Naive thymus-derived CD8-positive, alpha-beta T cell (primary cell): ENCODE data around the gene CYB561D2. TPM values are rescaled to one million over a fixed set of nuclear protein-coding genes. Genes with fewer than 3 reads are reported as not detected.

Experiments
- ATAC-seq, 2 donors: fragments of 150-1000 bp; cut with Tn5 transposase in 1 of 2; sonication (Bioruptor Pico), chemical (Tn5 transposase) in 1 of 2; 1 replicate in 1 of 2; 2 replicates in 1 of 2; pipeline ENCODE4 v1.10.0; 2021; ENCODE audit warnings: mild to moderate bottlenecking in 2 of 2, moderate library complexity in 2 of 2
- POLR2A ChIA-PET: fragments of 350-600 bp; sonication (Branson Sonifier 250); formaldehyde crosslinking; loops from one replicate; lab custom pipeline; 2021; ENCODE audit warnings: antibody characterized with exemption; lab: Charles Lee
- DNase-seq, 10 donors: peaks; one replicate each; pipeline versions ENCODE4 v3.0.0 to v3.0.0-alpha.2; 2020 to 2022
- H3K27ac Mint-ChIP-seq, 10 donors: one replicate each; pipeline ENCODE4 v1.8.0; 2020 to 2022; ENCODE audit warnings: mild to moderate bottlenecking in 10 of 10, mixed read lengths in 10 of 10, moderate library complexity in 4 of 10, inconsistent platforms in 1 of 10
- H3K27me3 Mint-ChIP-seq, 5 donors: one replicate each; pipeline ENCODE4 v1.8.0; 2021 to 2022; ENCODE audit warnings: mixed read lengths in 5 of 5
- H3K36me3 Mint-ChIP-seq, 3 donors: one replicate each; pipeline ENCODE4 v1.8.0; 2020 to 2022; ENCODE audit warnings: mixed read lengths in 3 of 3, mild to moderate bottlenecking in 2 of 3, inconsistent platforms in 1 of 3
- H3K4me1 Mint-ChIP-seq, 4 donors: one replicate each; pipeline ENCODE4 v1.8.0; 2021 to 2022; ENCODE audit warnings: mixed read lengths in 4 of 4
- H3K4me3 Mint-ChIP-seq, 10 donors: one replicate each; pipeline ENCODE4 v1.8.0; 2020 to 2022; ENCODE audit warnings: mild to moderate bottlenecking in 10 of 10, mixed read lengths in 10 of 10, moderate library complexity in 6 of 10, inconsistent platforms in 1 of 10
- H3K9me3 Mint-ChIP-seq, 9 donors: one replicate each; pipeline ENCODE4 v1.8.0; 2020 to 2022; ENCODE audit warnings: mixed read lengths in 9 of 9, mild to moderate bottlenecking in 3 of 9, inconsistent platforms in 1 of 9, moderate library complexity in 1 of 9
- polyA plus RNA-seq, 3 donors: library from polyadenylated mRNA; unstranded; fragments of 300-500 nt; fragmentation: Illumina TruSeq; gene quantifications; one replicate each; pipeline ENCODE4 v1.2.3, GENCODE V29; 2021
- total RNA-seq, 8 experiments: library from RNA in 2 of 8; stranded (reverse) in 2 of 8; gene quantifications; one replicate each; pipeline ENCODE4 v1.2.3 and lab custom pipeline; 2021 to 2026

The CYB561D2 gene
- total and polyA plus RNA-seq, 5 experiments from 2014 or later = 29.7 to 48.2 (median 45.5) TPM

DNA sequence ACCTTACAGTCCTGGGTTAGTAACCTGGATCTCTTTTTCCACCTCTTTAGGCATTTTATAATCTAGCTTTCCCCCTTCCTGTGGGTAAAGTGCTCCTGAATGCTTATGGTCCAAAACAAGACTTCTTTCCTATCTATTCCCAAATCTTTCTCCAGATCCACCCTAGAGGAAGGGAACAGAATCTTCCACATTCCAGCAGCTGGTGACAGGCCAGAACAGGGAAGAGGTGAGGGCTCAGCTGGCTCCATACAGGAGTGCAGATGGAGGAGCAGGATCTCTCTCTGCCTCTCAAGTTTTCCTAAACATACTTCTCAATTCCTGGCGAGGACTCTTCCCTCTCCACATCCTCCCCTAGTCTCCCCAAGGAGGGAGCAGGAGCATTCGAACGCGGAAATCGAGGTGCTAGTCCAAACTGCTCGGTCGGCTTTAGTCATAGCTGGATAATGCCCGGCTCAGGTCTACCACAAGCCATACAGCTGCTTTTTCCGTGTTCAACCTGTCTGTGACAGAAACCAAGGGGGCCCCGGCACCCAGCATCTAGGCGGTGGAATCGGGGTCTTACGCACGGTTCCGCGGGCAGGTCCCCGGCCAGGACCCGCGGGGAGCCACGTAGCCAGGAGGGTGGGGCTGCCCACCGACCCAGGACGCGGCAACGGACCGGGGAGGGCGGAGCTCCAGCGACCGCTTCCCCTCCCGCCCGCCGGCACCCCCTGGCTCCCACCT lies 14.0 kb upstream of the CYB561D2 start:
- Mint-ChIP-seq H3K36me3 (peaks cover 0 to 17% (median 0%) of the 10 kb centered on the region in 3 donors), H3K4me3 (peak overlapping the region; percentile 86 to 98 (median 94)), H3K9me3 (no peaks in the 10 kb centered on the region), H3K4me1 (peaks cover 34 to 77% (median 72%) of the 10 kb centered on the region in 4 donors), H3K27ac (peak overlapping the region; percentile 83 to 99 (median 96)), H3K27me3 (no peaks in the 10 kb centered on the region)
- ATAC-seq = peak; percentile 41 to 43
- peak in 1 of 10 donors; percentile 44 for DNase-seq
- POLR2A ChIA-PET = interaction anchor here (0.6 to 14.5 kb wide), 29 partner anchors 9 to 1049 kb away, joined by 3 to 318 read pairs (median 4); partner anchors contain the start of genes C3orf18, CISH, CYB561D2 and GNAI2

DNA sequence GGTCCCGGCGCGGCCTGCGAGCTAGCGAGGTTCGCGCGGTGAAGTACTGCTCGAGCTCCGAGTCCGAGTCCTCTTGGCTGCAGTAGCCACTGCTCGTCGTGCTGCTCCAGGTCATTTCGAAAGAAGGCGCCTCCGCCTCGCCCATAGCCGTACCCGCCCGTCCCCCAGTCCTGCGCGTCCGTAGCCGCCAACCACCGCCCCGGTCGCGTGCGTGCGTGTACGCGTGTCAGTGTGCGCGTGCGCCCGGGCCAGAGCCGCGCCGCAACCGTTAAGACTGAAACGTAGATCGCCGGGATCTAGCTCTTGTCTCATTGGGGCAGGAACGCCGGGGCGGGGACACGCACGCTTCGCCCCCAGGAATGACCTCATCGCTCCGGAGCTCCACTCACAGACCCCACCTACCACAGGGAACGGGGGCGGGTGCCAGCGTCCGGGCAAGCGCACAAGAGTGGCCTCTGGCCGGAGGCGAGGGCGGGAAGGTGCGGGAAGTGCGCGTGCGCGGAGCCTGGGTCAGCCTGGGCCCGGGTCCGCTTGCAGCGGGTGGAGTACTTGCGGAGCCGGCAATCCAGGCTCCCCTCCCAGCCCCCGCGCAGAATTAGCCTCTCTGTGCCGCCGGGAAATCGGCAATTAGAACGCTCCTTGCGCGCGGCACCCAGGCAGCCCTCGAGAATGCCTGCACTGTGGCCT lies 13.3 kb upstream of the CYB561D2 start:
- Mint-ChIP-seq H3K4me1 (peaks cover 34 to 79% (median 74%) of the 10 kb centered on the region in 4 donors), H3K9me3 (no peaks in the 10 kb centered on the region), H3K4me3 (peak overlapping the region; percentile 86 to 98 (median 94)), H3K36me3 (peaks cover 0 to 12% (median 0%) of the 10 kb centered on the region in 3 donors), H3K27me3 (no peaks in the 10 kb centered on the region), H3K27ac (peak overlapping the region; percentile 94 to 99 (median 96))
- DNase-seq (peak; percentile 84 to 98 (median 92)), ATAC-seq (peak; percentile 77 to 78)
- POLR2A ChIA-PET = interaction anchor here (0.6 to 14.5 kb wide), 27 partner anchors 8 to 1048 kb away, joined by 3 to 318 read pairs (median 5); partner anchors contain the start of genes C3orf18, CISH, CYB561D2 and GNAI2

DNA sequence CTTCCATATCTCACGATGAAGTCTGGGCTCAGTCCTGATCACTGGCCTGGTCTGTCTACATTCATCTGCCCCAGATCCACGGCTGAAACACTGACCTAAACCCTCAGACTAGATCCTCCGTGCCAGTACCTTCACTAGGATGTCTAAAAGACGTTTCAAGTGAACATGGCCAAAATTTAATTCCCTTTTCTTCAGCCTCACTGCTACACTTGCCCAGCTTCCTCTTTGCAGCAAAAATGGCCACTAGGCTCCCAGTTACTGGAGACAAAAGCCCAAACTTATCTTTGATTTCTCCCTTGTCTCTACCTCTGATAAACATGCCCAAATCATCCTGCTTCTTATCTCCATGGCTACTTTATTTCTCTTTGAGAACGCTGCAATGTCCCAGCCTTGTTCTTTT lies 11.7 kb upstream of the CYB561D2 start:
- Mint-ChIP-seq H3K27me3 (no peaks in the 10 kb centered on the region), H3K4me3 (peak overlapping the region; percentile 86 to 98 (median 94))
- POLR2A ChIA-PET = interaction anchor here (0.7 to 14.5 kb wide), 8 partner anchors 11 to 314 kb away, joined by 3 to 318 read pairs (median 46); partner anchors contain the start of genes CYB561D2, HYAL2, HYAL3 and NAA80

DNA sequence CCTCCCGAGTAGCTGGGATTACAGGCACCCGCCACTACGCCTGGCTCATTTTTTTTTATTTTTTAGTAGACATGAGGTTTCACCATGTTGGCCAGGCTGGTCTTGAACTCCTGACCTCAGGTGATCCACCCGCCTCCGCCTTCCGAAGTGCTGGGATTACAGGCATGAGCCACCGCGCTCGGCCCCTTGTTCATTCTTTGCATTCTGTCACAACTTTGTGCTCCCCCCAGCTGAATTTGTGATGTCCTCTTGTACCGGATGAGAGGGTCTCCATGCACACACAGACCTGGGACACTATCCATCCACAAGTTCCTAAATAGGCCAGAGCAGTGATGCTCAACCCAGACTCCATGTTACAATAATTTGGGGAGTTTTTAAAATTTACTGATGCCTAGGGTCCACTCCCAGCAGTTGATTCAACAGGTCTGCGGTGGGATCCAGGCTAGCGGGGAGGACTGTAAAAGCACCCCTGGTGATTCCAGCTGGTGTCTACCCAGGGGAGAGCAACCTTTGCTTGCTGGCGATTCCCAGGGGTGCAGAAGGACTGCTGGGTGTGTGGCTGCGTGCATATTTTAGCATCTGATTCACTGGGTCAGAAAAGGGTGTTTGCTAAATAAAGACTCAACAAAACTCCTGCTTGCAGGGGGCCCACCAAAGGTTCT lies 11.0 kb upstream of the CYB561D2 start:
- Mint-ChIP-seq H3K27me3 (no peaks in the 10 kb centered on the region), H3K36me3 (peaks cover 0 to 3% (median 0%) of the 10 kb centered on the region in 3 donors), H3K27ac (peak overlapping the region; percentile 94 to 99 (median 96)), H3K9me3 (no peaks in the 10 kb centered on the region), H3K4me1 (peaks cover 27 to 72% (median 66%) of the 10 kb centered on the region in 4 donors), H3K4me3 (peak overlapping the region; percentile 86 to 98 (median 94))
- POLR2A ChIA-PET = interaction anchor here (1.7 to 14.5 kb wide), 8 partner anchors 8 to 47 kb away, joined by 6 to 318 read pairs (median 32); partner anchors contain the start of genes CYB561D2, HYAL2, HYAL3 and IFRD2
- ATAC-seq (no peak), DNase-seq (no peak)

More for the DNA sequence above, 11.7 kb upstream of the CYB561D2 start:
- Mint-ChIP-seq H3K36me3 (peaks cover 0 to 7% (median 0%) of the 10 kb centered on the region in 3 donors), H3K4me1 (peaks cover 30 to 75% (median 72%) of the 10 kb centered on the region in 4 donors), H3K27ac (peak overlapping the region; percentile 94 to 99 (median 96)), H3K9me3 (no peaks in the 10 kb centered on the region)
- DNase-seq (no peak), ATAC-seq (no peak)

DNA sequence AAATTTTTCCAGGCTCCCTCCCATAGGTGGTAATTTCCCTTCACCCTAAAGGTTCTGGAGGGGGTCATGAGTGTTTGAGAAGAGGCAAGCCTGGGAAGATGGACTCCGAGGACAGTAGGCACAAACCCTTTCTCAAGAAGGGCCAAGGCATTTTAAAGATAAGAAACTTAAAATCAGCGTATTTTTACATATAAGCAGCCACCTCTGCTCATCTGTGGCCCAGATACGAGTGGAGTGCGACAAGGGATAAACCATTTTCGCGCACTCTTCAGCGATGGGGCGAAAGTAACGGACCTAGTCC lies 10.6 kb upstream of the CYB561D2 start:
- H3K36me3 Mint-ChIP-seq = peaks cover 0 to 3% (median 0%) of the 10 kb centered on the region in 3 donors
- DNase-seq (no peak), ATAC-seq (no peak)
- no peaks in the 10 kb centered on the region for H3K9me3 Mint-ChIP-seq
- peaks cover 27 to 73% (median 67%) of the 10 kb centered on the region in 4 donors for H3K4me1 Mint-ChIP-seq
- H3K4me3 Mint-ChIP-seq = peak overlapping the region; percentile 86 to 98 (median 94)
- POLR2A ChIA-PET = interaction anchor here (1.0 to 14.5 kb wide), 12 partner anchors 9 to 1868 kb away, joined by 3 to 318 read pairs (median 10); partner anchors contain the start of genes CYB561D2, HEMK1, HYAL2 and HYAL3
- no peaks in the 10 kb centered on the region for H3K27me3 Mint-ChIP-seq
- H3K27ac Mint-ChIP-seq = peak overlapping the region in 9 of 10 donors; percentile 94 to 99 (median 96)

DNA sequence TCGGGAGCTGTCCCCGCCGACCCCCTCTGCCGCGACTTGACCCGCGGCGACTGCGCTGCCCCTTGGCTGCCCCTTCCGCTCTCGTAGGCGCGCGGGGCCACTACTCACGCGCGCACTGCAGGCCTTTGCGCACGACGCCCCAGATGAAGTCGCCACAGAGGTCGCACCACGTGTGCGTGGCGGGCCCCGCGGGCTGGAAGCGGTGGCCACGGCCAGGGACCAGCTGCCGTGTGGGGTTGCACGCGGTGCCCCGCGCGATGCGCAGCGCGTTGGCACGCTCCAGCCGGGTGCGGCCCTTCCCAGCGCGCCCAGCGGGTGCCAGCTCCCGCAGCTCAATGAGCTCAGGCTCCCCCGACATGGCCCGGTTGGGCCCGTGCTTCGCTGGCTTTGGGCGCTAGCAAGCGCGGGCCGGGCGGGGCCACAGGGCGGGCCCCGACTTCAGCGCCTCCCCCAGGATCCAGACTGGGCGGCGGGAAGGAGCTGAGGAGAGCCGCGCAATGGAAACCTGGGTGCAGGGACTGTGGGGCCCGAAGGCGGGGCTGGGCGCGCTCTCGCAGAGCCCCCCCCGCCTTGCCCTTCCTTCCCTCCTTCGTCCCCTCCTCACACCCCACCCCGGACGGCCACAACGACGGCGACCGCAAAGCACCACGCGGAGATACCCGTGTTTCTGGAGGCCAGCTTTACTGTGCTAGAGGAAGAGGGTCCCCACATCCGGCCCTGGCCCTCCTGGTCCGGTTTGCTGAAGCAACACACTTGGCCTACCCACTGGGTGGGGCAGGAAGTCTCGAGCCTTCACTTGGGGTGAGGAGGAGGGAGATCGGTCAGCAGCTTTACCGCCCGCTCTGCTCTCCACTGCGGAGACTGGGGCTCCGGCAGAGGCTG lies 10.0 kb upstream of the CYB561D2 start, which contains the start of gene RASSF1:
RASSF1 (minus strand) TSS at position 389 of the 882 bp plus-strand sequence; CDS start at position 358, 31 bp downstream.
- DNase-seq (peak in 9 of 10 donors; percentile 38 to 78 (median 51)), ATAC-seq (peak; percentile 14 to 19)
- POLR2A ChIA-PET = interaction anchor here (0.5 to 14.5 kb wide), 15 partner anchors 9 to 1868 kb away, joined by 3 to 318 read pairs (median 6); partner anchors contain the start of genes CYB561D2, HEMK1, HYAL2 and HYAL3
- H3K36me3 Mint-ChIP-seq = peaks cover 0 to 3% (median 0%) of the 10 kb centered on the region in 3 donors
- no peaks in the 10 kb centered on the region for H3K9me3 Mint-ChIP-seq
- peak within 1 kb of the TSS; percentile 86 to 98 (median 94) for H3K4me3 Mint-ChIP-seq
- H3K27ac Mint-ChIP-seq = peak within 1 kb of the TSS; percentile 94 to 99 (median 96)
- peaks cover 27 to 78% (median 66%) of the 10 kb centered on the region in 4 donors for H3K4me1 Mint-ChIP-seq
- no peaks in the 10 kb centered on the region for H3K27me3 Mint-ChIP-seq

DNA sequence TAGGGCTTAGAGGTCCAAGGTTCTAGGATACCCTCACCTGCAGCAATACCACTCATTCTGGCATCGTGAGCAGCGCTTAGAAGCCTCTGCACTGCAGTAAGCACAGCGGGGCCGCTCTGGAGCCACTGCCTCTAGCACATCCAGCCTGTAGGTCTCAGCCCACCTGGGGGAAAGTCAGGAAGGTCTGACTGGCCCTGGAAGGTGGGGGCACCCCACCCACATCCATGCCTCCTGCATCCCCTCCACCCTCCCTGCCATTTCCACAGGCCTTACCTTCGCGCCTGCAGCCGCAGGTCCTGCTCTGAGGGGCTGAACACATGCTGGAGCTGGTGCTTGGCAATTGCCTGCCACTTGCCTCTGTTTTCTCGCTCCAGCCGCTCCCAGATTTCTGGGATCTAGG lies 9.1 kb upstream of the CYB561D2 start:
- Mint-ChIP-seq H3K4me3 (peak overlapping the region; percentile 76 to 98 (median 88)), H3K36me3 (peaks cover 0 to 1% (median 0%) of the 10 kb centered on the region in 3 donors), H3K27me3 (no peaks in the 10 kb centered on the region), H3K27ac (peak overlapping the region; percentile 74 to 96 (median 90)), H3K9me3 (no peaks in the 10 kb centered on the region), H3K4me1 (peaks cover 28 to 79% (median 65%) of the 10 kb centered on the region in 4 donors)
- POLR2A ChIA-PET = interaction anchor here (0.8 to 14.5 kb wide), 10 partner anchors 10 to 267 kb away, joined by 3 to 318 read pairs (median 14); partner anchors contain the start of genes CYB561D2, HEMK1, HYAL2 and HYAL3
- ATAC-seq (no peak), DNase-seq (peak in 1 of 10 donors; percentile 37)

DNA sequence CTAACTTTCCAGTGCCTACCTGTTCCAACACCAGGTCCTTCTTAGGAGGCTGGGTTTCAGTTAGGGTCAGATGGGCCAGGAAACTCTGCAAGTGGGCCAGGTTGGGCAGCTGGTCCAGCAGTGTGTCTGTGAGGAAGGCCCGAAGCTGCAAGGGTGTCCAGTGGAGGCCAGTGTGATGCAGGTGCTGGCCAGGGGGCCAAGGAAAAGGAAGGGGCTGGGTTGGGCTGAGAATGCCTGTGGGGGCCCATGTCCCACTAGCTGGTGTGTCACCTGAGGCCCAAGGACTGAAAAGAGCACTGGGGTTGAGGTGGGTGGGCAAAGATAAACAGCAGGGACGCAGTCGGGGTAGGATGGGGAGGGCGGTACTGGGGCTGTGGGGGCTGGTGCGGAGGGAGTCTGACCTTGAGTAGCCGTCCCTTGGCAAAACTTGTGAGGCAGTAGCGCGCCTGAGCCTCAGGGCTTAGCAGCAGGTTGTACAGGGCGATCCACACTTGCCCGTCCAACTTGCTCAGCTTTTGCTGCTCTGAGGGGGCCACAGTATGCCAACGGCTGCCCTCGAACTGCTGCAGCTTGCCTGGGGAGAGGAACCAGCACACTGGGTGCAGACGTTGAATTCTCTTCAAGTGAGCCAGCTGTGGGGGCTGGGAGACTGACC lies 8.5 kb upstream of the CYB561D2 start:
- H3K4me1 Mint-ChIP-seq = peaks cover 27 to 76% (median 67%) of the 10 kb centered on the region in 4 donors
- no peaks in the 10 kb centered on the region for H3K27me3 Mint-ChIP-seq
- DNase-seq = no peak
- ATAC-seq = no peak
- H3K9me3 Mint-ChIP-seq = no peaks in the 10 kb centered on the region
- H3K4me3 Mint-ChIP-seq = peak overlapping the region in 5 of 10 donors; percentile 14 to 86 (median 43)
- H3K27ac Mint-ChIP-seq = peak overlapping the region; percentile 74 to 96 (median 86)
- H3K36me3 Mint-ChIP-seq = no peaks in the 10 kb centered on the region
- POLR2A ChIA-PET = interaction anchor here (0.8 to 14.5 kb wide), 8 partner anchors 10 to 227 kb away, joined by 3 to 318 read pairs (median 14); partner anchors contain the start of genes CYB561D2, HEMK1, HYAL2 and NPRL2

DNA sequence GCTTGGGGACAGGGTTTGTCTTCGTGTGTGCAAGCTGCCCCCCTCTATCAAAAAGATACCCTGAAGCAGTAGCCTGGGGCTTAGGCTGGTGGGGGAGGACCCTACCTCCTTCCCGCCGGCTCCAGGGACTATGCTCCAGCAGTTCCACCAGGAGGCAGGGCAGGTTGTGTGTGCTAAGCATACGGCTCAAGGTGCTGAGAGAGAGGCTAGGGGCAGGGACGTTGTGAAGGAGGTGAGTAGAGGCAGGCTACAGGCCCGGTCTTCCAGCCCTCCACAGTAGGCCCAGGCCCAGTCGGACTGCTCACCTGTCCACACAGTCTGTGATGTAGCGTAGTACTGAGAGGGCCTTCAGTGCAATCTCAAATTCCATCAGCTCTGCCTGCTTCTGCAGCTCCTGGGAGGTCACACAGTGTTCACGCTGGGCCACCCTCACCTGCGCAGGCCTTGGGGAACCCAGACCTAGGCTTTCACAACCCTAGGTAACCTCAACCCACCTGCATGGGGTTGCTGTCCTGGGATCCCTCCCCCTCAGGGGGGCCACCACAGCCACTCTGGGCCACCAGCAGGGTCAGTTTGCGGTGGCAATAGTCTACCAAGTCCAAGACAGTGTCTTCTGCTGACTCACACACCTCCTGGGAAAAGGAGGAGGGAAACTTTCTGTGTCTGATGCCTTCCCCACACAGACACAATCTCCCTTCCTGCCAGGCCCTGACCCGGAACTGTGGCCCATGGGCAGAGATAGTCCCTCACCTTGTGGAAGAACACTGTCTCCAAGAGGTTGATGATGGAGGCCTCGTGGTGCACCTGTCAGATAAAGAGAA lies 7.6 kb upstream of the CYB561D2 start:
- Mint-ChIP-seq H3K4me3 (peak overlapping the region in 2 of 10 donors; percentile 2 to 41), H3K36me3 (peaks cover 0 to 7% (median 2%) of the 10 kb centered on the region in 3 donors), H3K27ac (peak overlapping the region in 8 of 10 donors; percentile 41 to 96 (median 84)), H3K27me3 (no peaks in the 10 kb centered on the region), H3K4me1 (peaks cover 24 to 76% (median 70%) of the 10 kb centered on the region in 4 donors), H3K9me3 (no peaks in the 10 kb centered on the region)
- no peak for ATAC-seq
- POLR2A ChIA-PET = interaction anchor here (0.8 to 14.5 kb wide), 6 partner anchors 8 to 107 kb away, joined by 3 to 318 read pairs (median 4); partner anchors contain the start of genes CYB561D2, GNAI2, NPRL2 and TMEM115
- DNase-seq = no peak
